ENCODE results near the gene CNP.

GRCh38 chr17:41985919-41986318 lies 19.3 kb downstream of the CNP start:
- TF ChIP-seq CTCF (IDR thresholded peaks at IDR 0.05) (no peak), POLR2A (IDR thresholded peaks at IDR 0.05) (no peak)
